ENCODE data around the gene TP53I11. TPM values are rescaled to one million over a fixed set of nuclear protein-coding genes. Genes with fewer than 3 reads are reported as not detected.

Gene TP53I11
- total RNA-seq, 1 donor from 2014 or later = 96.8 TPM

GRCh38 chr11:44978961-44979331 lies 28.3 kb upstream of the TP53I11 start:
- H3K9me3 Mint-ChIP-seq (ENCODE audit: unreplicated experiment) = no peaks in the 10 kb centered on the region
- no peak for FAIRE-seq
- H4K20me1 ChIP-seq (ENCODE audit: insufficient read depth, low read length) = peaks cover 5% of the 10 kb centered on the region

GRCh38 chr11:44978274-44978960 lies 27.7 kb upstream of the TP53I11 start:
- no peak for FAIRE-seq
- Histone ChIP-seq H3K9me3 (ENCODE audit: insufficient read depth, low read depth, low read length) (no peaks in the 10 kb centered on the region), H3K4me1 (ENCODE audit: insufficient read depth, low read length) (no peaks in the 10 kb centered on the region), H4K20me1 (ENCODE audit: insufficient read depth, low read length) (peaks cover 5% of the 10 kb centered on the region), H3K36me3 (ENCODE audit: insufficient read depth, low read length) (no peaks in the 10 kb centered on the region), H3K9ac (ENCODE audit: low read length) (no peak overlapping the region), H3K27ac (ENCODE audit: low read depth, low read length) (no peak overlapping the region), H3K27me3 (ENCODE audit: insufficient read depth, low read length) (peaks cover 7% of the 10 kb centered on the region), H3K79me2 (ENCODE audit: insufficient read depth, low read length) (no peaks in the 10 kb centered on the region), H3K4me3 (ENCODE audit: insufficient read depth, low read depth, low read length) (no peak overlapping the region), H3K4me2 (ENCODE audit: low read length) (no peak overlapping the region), H2AFZ (ENCODE audit: low read depth, low read length) (no peak overlapping the region)
- Mint-ChIP-seq H3K36me3 (ENCODE audit: low read depth, unreplicated experiment) (peaks cover 2% of the 10 kb centered on the region), H3K27ac (ENCODE audit: unreplicated experiment) (no peak overlapping the region), H3K9me3 (ENCODE audit: unreplicated experiment) (no peaks in the 10 kb centered on the region), H3K4me3 (ENCODE audit: unreplicated experiment) (no peak overlapping the region), H3K27me3 (ENCODE audit: low read depth, unreplicated experiment) (peaks cover 10% of the 10 kb centered on the region), H3K4me1 (ENCODE audit: low read depth, unreplicated experiment) (peaks cover 17% of the 10 kb centered on the region)
- DNase-seq (ENCODE audit: low read depth) = no peak
- no peak for TF ChIP-seq EZH2 (IDR thresholded peaks at IDR 0.05; ENCODE audit: insufficient read depth, low read length)
- TF ChIP-seq CTCF (IDR thresholded peaks at IDR 0.05; ENCODE audit: insufficient read depth, low read depth, low read length) = no peak

More at GRCh38 chr11:44978961-44979331, 28.3 kb upstream of the TP53I11 start:
- H3K79me2 ChIP-seq (ENCODE audit: insufficient read depth, low read length) = no peaks in the 10 kb centered on the region
- H3K27me3 ChIP-seq (ENCODE audit: insufficient read depth, low read length) = peaks cover 7% of the 10 kb centered on the region
- Mint-ChIP-seq H3K36me3 (ENCODE audit: low read depth, unreplicated experiment) (peaks cover 2% of the 10 kb centered on the region), H3K4me1 (ENCODE audit: low read depth, unreplicated experiment) (peaks cover 16% of the 10 kb centered on the region), H3K4me3 (ENCODE audit: unreplicated experiment) (no peak overlapping the region), H3K27ac (ENCODE audit: unreplicated experiment) (no peak overlapping the region), H3K27me3 (ENCODE audit: low read depth, unreplicated experiment) (peaks cover 12% of the 10 kb centered on the region)
- H2AFZ ChIP-seq (ENCODE audit: low read depth, low read length) = no peak overlapping the region
- no peak overlapping the region for H3K4me3 ChIP-seq (ENCODE audit: insufficient read depth, low read depth, low read length)
- H3K9me3 ChIP-seq (ENCODE audit: insufficient read depth, low read depth, low read length) = no peaks in the 10 kb centered on the region
- no peak overlapping the region for H3K27ac ChIP-seq (ENCODE audit: low read depth, low read length)
- TF ChIP-seq CTCF (IDR thresholded peaks at IDR 0.05; ENCODE audit: insufficient read depth, low read depth, low read length) = no peak
- no peak for TF ChIP-seq EZH2 (IDR thresholded peaks at IDR 0.05; ENCODE audit: insufficient read depth, low read length)
- no peak overlapping the region for H3K4me2 ChIP-seq (ENCODE audit: low read length)
- no peak for DNase-seq (ENCODE audit: low read depth)
- H3K9ac ChIP-seq (ENCODE audit: low read length) = no peak overlapping the region
- no peaks in the 10 kb centered on the region for H3K4me1 ChIP-seq (ENCODE audit: insufficient read depth, low read length)
- H3K36me3 ChIP-seq (ENCODE audit: insufficient read depth, low read length) = no peaks in the 10 kb centered on the region

- Histone ChIP-seq H3K4me3 (ENCODE audit: insufficient read depth, low read depth, low read length) (no peak overlapping the region), H3K79me2 (ENCODE audit: insufficient read depth, low read length) (no peaks in the 10 kb centered on the region), H3K27me3 (ENCODE audit: insufficient read depth, low read length) (peaks cover 6% of the 10 kb centered on the region), H3K9ac (ENCODE audit: low read length) (no peak overlapping the region), H3K27ac (ENCODE audit: low read depth, low read length) (no peak overlapping the region), H3K4me2 (ENCODE audit: low read length) (peak overlapping the region; percentile 19), H4K20me1 (ENCODE audit: insufficient read depth, low read length) (peaks cover 5% of the 10 kb centered on the region), H2AFZ (ENCODE audit: low read depth, low read length) (no peak overlapping the region), H3K36me3 (ENCODE audit: insufficient read depth, low read length) (no peaks in the 10 kb centered on the region), H3K4me1 (ENCODE audit: insufficient read depth, low read length) (no peaks in the 10 kb centered on the region), H3K9me3 (ENCODE audit: insufficient read depth, low read depth, low read length) (no peaks in the 10 kb centered on the region)
- H3K4me1 Mint-ChIP-seq (ENCODE audit: low read depth, unreplicated experiment) = peaks cover 17% of the 10 kb centered on the region
- H3K27ac Mint-ChIP-seq (ENCODE audit: unreplicated experiment) = peak overlapping the region; percentile 20
- peaks cover 2% of the 10 kb centered on the region for H3K36me3 Mint-ChIP-seq (ENCODE audit: low read depth, unreplicated experiment)
- DNase-seq (ENCODE audit: low read depth) (peak; percentile 29), FAIRE-seq (no peak)
- no peak overlapping the region for H3K4me3 Mint-ChIP-seq (ENCODE audit: unreplicated experiment)
- H3K9me3 Mint-ChIP-seq (ENCODE audit: unreplicated experiment) = no peaks in the 10 kb centered on the region
- TF ChIP-seq CTCF (IDR thresholded peaks at IDR 0.05; ENCODE audit: insufficient read depth, low read depth, low read length) = peak; percentile 15
- no peak for TF ChIP-seq EZH2 (IDR thresholded peaks at IDR 0.05; ENCODE audit: insufficient read depth, low read length)
- peaks cover 14% of the 10 kb centered on the region for H3K27me3 Mint-ChIP-seq (ENCODE audit: low read depth, unreplicated experiment)
Measured at GRCh38 chr11:44977493-44977984, 26.9 kb upstream of the TP53I11 start.

Measured in astrocyte (in vitro differentiated cells and primary cell).